Epithelial cell of proximal tubule (primary cell): ENCODE data around the gene ZNF285. TPM values are rescaled to one million over a fixed set of nuclear protein-coding genes. Genes with fewer than 3 reads are reported as not detected.
"Not testable (repeated sequence)": the region's sequence is repeated elsewhere in the genome, so short reads cannot be mapped to it uniquely, and the experiment has no call there.

ENCODE experiments used
- DNase-seq: peaks from one replicate; pipeline ENCODE4 v3.0.0-alpha.2; 2011; ENCODE audit warnings: low read depth
- H3K4me3 ChIP-seq: 2 replicates; pipeline ENCODE4 v1.5.1; 2011; ENCODE audit warnings: low read depth, mild to moderate bottlenecking, low read length
- total RNA-seq: library from RNA; depleted of rRNA; stranded (reverse); fragments of >200 nt; gene quantifications from 2 replicates; pipeline ENCODE4 v1.2.3, GENCODE V29; 2015
- TF ChIP-seq, protein P1 (sequence below): conservative IDR thresholded peaks from 2 replicates; pipeline ENCODE4 v1.5.1; 2012; ENCODE audit warnings: low read depth, mild to moderate bottlenecking, low read length

ZNF285 gene
- total RNA-seq, 1 donor from 2014 or later: 2.7 TPM

DNA sequence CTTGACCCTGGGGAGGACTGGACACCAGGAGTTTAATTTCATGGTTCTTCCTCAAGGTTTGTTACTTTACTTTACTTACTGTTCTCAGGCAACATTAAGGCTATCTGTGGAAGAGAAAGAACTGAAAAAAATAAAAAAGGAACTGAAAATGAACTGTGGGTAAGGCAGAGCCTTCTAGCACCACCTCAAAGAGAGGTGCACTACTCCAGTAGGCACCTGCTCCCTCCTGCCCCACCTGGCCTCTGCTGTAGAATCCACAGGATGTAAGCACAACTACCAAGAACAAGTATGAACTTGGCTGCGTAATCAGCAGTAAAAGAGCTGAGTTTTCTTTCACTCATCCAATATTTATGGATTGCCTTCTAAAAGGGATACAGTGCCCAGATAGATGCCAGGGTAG lies 57.2 kb downstream of the ZNF285 start:
- no peak for DNase-seq
- TF ChIP-seq, protein P1, sequence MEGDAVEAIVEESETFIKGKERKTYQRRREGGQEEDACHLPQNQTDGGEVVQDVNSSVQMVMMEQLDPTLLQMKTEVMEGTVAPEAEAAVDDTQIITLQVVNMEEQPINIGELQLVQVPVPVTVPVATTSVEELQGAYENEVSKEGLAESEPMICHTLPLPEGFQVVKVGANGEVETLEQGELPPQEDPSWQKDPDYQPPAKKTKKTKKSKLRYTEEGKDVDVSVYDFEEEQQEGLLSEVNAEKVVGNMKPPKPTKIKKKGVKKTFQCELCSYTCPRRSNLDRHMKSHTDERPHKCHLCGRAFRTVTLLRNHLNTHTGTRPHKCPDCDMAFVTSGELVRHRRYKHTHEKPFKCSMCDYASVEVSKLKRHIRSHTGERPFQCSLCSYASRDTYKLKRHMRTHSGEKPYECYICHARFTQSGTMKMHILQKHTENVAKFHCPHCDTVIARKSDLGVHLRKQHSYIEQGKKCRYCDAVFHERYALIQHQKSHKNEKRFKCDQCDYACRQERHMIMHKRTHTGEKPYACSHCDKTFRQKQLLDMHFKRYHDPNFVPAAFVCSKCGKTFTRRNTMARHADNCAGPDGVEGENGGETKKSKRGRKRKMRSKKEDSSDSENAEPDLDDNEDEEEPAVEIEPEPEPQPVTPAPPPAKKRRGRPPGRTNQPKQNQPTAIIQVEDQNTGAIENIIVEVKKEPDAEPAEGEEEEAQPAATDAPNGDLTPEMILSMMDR: no peak
- no peak overlapping the region for H3K4me3 ChIP-seq

DNA sequence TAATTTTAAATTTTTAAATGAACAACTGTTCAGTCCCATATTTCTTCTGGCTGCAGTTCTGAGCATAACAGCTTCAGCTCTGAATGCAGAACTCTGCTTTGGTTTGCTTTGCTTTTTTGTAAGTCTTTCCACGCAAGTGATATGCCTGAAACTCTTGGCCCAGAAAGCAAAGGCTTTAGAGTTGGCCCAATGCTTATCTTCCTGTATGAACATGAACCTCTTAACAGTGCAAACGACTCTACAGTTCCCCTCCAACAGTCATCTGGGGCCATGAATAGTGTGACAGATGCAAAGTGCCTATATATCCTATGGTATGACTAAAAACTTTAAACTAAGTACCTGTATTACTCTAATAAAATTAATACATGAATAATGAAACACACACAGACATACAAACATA lies 59.6 kb downstream of the ZNF285 start:
- TF ChIP-seq, protein P1: no peak
- H3K4me3 ChIP-seq: no peak overlapping the region

DNA sequence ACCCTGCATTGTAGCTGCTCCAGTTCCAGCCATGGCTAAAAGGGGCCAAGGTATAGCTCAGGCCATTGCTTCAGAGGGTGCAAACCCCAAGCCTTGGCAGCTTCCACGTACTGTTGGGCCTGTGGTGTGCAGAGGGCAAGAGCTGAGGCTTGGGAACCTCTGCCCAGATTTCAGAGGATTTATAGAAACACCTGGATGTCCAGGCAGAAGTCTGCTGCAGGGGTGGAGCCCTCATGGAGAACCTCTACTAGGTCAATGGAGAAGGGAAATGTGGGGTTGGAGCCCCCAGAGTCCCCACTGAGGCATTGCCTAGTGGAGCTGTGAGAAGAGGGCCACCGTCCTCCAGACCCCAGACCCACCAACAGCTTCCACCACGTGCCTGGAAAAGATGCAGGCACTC lies 66.8 kb downstream of the ZNF285 start:
- DNase-seq, H3K4me3 ChIP-seq: not testable (repeated sequence)

More for the DNA sequence above, 59.6 kb downstream of the ZNF285 start:
- DNase-seq: no peak

Other genes starting within 250 kb of the ZNF285 start
- gene ZNF226, start 236.5 kb downstream of the ZNF285 start, total RNA-seq: 9.0 and 12.2 TPM in 2 replicates
- gene ZNF227, start 189.1 kb downstream of the ZNF285 start, total RNA-seq: 2.9 and 4.7 TPM in 2 replicates
- gene ZNF233, start 141.7 kb downstream of the ZNF285 start, total RNA-seq: 0.14 TPM in 1 of 2 replicates, not detected in the other
- 0.65 and 3.2 TPM in 2 replicates for gene ZNF235, start 96.6 kb downstream of the ZNF285 start, total RNA-seq
- gene ZNF112, start 44.9 kb downstream of the ZNF285 start, total RNA-seq: 2.8 and 3.2 TPM in 2 replicates
- gene ZNF229, start 46.9 kb upstream of the ZNF285 start, total RNA-seq: 3.1 and 4.8 TPM in 2 replicates
- 4.6 and 5.1 TPM in 2 replicates for gene ZNF180, start 98.9 kb upstream of the ZNF285 start, total RNA-seq
- not detected in 2 replicates for gene CEACAM20, start 128.1 kb upstream of the ZNF285 start, total RNA-seq
- gene IGSF23, start 212.0 kb upstream of the ZNF285 start, total RNA-seq: 0.12 TPM in 1 of 2 replicates, not detected in the other
- gene PVR, start 242.3 kb upstream of the ZNF285 start, total RNA-seq: 116 and 153 TPM in 2 replicates